NCI-H82 treated with DMSO at 0.1 percent for 48 hours (cell line): ENCODE results near the gene ATP8A2.
"Not testable (repeated sequence)": the region's sequence is repeated elsewhere in the genome, so short reads cannot be mapped to it uniquely, and the experiment has no call there.

Experiments used
- DNase-seq: peaks from one replicate; lab custom pipeline; 2025; ENCODE audit not compliant: unreplicated experiment; lab: John Stamatoyannopoulos, UW

The ATP8A2 gene

DNA sequence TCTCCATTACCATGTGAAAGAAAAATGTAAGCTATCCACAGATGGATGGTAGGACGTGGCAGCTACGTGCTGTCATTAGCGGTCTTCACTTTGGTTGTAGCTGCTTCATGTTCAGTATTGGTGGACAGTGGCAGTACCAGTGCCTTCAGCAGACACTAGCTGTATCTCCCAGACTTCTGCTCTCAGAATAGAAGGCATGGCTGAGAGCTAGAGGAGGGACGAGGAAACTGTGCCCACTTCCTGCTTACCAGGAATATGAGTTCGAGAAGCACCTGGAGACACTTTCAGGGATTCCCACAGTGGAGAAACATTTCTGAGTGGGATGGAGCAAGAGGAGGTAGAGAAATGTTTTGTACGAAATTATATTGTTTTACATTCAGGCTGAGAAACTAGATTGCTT is 686.9 kb downstream of the ATP8A2 start:
- no peak for DNase-seq

DNA sequence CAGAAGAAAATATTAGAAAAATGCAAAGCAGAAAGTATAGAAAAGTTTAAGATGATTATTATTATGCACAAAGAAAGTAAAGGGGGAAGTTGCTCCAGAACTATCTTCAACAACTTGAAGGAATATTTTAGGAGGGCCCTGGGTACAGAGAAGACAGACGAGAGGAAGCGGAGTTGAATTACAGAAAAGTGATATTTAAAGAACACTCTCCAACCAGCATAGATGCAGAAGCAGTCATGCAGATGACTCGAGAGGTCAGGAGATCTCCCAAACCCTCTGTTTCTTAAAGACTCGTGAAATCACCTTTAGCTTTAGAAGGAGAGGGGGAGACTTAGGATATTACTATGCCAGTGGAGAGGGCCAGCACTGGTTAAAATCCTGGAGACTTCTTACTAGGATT is 688.6 kb downstream of the ATP8A2 start:
- no peak for DNase-seq

DNA sequence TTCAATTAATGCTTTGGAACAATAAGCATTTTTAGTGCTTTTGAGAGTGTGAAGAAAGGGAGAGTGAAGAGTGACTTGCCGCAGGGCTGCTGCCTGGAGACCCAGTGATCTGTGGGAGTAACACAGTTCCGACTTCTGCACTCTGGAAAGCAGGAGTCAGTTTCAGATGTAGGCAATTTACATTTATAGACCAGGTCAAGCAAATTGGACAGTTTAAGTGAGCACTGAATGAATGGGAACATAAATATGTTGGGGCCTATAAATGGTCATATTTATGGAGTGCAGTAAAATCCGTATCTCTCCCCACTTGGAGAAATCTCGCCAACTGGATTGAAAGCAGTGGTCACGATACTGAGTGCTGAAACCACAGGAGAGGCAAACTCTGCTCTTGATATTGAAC is 689.5 kb downstream of the ATP8A2 start:
- DNase-seq: no peak

DNA sequence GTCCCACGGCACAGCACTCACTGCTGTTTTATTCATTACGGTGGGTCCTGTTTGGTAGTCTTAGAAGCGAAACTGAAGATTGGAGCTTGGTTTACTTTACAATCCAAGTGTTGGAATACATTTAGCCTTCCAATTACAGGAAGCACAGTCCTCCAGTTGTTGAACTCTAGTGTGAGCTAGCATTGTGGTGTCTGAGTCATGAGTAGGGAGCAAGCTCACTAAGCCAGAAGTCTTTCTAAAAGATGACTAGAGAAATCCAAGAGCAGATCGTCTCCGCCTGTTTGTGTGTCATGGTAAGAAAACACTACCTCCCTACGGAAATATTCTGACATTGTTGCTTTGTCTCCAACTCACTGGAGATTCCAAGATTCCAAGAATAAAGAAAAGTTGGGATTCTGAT is 690.2 kb downstream of the ATP8A2 start:
- DNase-seq: no peak

DNA sequence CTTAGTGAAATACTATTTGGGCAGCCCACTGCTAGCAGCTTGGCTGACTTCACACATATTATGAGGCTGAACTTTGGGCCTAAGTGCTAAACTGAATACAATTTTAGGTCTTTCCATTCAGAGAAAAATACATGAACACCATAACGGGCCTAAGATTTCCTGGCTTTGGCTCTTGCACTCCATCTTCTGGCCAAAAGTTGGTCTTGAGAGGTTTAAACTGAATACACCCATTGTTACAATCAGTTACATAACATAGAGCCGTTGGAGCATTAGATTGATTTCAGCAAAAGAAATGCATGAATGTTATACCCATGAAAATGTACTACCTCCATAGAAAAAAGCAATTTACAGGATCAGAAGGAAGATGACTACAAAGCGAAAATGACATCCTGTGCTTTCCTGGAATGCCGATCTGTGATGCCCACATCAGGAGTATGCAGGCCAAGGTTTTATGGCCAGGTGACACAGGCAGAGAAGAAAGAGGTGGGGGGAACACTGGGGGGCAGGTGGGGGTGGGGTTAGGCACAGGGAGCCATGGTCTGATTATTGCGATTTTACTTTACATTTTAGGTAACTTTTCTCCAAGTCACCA is 691.2 kb downstream of the ATP8A2 start:
- DNase-seq: peak; percentile 28

DNA sequence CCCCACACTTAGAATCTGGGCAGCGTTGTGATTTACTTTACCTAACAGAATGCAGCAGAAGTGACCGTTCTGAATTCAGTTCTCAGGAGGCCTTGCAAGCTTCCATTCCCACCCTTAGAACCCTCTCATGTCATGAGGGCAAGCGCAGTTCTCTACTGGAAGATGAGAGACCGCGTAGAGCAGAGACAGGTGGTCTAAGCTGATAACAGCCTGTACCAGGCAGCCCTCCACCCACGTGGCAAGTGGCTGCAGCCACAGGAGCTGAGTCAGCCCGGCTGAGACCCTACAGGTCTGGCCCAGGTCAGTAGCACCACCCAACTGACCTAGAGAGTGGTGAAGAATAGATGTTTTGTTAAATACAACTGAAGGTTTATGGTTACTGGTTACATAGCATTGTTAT is 694.7 kb downstream of the ATP8A2 start:
- not testable (repeated sequence) for DNase-seq

DNA sequence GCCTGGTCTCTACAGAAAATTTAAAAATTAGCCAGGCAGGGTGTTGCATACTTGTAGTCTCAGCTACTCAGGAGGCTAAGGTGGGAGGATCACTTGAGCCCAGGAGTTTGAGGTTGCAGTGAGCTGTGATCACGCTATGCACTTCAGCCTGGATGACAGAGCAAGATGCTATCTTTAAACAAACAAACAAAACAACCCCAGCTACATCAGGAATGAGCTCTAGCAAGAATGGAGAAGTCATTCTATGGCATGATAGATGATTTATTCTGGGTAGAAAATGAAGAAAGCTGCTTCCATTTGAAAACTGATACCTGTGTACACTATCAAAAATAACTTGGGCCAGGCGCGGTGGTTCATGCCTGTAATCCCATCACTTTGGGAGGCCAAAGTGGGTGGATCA is 695.8 kb downstream of the ATP8A2 start:
- no peak for DNase-seq

DNA sequence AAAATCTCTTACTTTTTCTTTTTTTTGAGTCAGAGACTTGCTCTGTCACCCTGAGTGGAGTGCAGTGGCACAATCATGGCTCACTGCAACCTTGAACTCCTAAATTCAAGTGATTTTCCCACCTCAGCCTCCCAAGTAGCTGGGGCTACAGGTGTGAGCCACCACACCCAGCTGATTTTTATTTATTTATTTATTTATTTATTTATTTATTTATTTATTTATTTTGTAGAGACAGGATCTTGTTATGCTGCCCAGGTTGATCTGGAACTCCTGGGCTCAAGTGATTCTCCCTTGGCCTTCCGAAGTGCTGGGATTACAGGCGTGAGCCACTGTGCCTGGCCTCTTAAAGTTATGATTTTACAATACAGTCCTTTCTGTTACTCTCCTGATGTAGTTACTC is 696.6 kb downstream of the ATP8A2 start:
- DNase-seq: not testable (repeated sequence)

DNA sequence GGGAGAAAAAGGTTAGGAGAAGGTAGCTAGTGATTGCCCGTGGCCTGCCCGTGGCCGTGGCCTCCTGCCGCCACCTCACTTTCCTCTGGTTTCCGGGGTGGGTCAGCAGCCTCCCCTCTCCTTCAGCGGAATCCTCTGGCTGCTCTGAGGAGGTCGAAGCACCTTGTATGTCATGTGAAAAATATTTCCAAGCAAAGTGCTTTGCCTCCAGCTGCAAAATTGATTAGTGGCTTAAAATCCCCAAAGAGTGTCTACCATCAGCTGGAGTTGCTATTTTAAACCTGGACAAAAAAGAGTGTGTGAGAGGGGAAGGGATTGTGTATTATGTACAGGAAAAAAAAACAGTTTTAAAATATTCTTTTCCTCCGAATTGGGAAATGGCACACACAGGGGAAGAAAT is 697.9 kb downstream of the ATP8A2 start:
- DNase-seq: not testable (repeated sequence)

DNA sequence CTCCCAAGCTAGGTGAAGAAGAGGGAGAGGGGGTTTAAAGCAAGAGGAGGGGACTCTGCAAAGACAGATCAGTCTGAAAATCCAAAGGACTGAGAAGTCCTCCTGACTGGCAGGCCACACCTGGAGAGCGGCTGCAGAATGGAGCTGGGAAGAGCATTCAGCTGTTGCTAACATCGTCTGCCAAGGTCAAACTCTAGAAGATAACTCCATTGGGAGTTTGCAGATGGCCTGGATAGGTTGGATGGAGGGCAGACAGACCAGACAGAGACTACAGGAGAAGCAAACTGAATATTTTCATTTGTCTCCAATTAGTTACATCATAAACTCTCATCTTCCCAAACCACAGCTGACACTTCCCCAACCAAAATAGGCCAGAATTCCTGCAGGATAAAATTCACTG is 699.9 kb downstream of the ATP8A2 start:
- no peak for DNase-seq

DNA sequence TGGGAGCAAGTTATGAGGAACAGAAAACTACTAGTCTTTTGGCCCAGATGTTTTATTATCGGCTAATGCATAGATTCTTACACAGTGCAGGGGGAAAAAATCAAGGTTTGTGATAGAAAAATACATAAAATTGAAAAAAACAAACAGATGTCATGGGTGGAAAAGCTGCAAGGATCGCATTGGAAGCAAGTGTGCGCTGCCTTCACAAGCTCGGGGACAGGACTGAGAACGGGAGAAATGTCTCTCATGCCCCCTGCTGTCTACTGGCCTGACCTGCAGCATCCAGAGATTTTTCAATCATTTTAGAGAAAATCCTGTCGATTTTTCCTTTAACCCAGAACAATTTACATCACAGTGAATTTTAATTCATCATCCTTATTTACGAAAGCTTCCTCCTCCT is 700.6 kb downstream of the ATP8A2 start:
- DNase-seq: not testable (repeated sequence)

DNA sequence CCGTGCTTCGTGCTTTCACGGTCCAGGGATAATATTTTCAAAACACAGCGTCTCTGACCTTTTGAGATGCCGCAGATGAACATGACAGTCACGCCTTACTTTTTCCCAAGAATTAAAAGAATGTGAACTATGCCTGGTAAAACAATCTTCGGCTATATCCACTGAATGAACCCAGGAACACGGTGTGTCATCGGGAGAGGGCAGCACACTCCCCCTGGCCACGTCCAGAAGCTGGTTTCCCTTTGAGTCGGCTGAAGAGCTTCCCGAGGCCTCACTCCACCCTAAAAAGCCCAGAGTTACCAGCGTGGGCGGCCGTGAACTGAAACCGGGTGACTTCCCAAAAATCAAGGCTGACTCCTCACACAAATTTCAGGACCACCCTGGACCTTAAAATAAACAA is 702.9 kb downstream of the ATP8A2 start:
- no peak for DNase-seq
